Fibroblast of pulmonary artery (primary cell): Measurements from ENCODE around the gene DPM1.

Experiments used
- DNase-seq: peaks from one replicate; pipeline ENCODE4 v3.0.0-alpha.2; 2010; ENCODE audit warnings: low read depth
- H3K4me3 ChIP-seq: replicated peaks from 2 replicates; pipeline ENCODE4 v1.5.1; 2011; ENCODE audit warnings: low read depth, mild to moderate bottlenecking, control low read depth, low read length, moderate library complexity
- CTCF ChIP-seq: IDR thresholded peaks from 2 replicates; pipeline ENCODE4 v1.5.1; 2011; ENCODE audit warnings: mild to moderate bottlenecking, control low read depth, low read length, inconsistent platforms; ENCODE audit errors: missing control alignments

Gene DPM1

DNA sequence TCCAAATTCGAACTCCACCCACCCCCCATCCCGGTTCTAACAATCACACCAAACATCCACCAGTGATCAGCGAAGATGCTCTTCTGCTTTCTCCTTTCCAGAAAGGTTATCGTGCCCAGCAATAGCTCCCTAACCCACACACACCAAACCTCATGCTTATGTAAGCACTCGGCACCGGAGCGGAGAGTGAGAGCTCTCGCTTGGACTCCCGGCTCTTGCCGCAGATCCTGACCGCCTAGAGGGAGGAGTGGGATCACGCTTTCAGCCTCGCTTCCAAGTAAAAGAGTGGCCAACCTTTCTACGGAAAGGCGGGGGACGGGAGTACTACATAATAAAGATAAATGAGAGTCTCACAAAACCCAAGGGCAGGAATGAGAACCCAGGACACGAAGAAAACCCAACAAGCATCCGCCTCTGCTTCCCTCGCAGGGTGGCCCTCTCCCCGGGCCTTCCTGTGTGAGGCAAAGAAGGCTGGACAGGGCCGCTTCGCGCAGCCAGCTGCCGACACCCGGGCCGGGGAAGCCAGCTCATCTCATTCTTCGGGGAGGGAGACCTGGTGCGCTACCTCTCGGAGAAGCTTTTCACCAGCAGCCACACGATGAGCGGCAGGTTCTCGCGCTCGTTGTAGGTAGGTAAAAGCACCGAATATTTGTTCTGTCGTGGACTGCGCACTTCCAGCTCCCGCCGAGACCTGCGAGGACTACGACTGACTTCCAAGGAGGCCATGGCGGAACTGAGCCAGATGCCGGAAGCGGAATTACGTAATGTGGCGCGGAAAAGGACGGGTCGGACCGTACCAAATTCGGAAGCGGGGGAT, at the start of gene DPM1:
Gene DPM1, minus strand, starts transcription at position 735 of the 817 bp plus-strand sequence. Its CDS starts 9 bp downstream, at position 726.
- peak; percentile 94 for DNase-seq

DNA sequence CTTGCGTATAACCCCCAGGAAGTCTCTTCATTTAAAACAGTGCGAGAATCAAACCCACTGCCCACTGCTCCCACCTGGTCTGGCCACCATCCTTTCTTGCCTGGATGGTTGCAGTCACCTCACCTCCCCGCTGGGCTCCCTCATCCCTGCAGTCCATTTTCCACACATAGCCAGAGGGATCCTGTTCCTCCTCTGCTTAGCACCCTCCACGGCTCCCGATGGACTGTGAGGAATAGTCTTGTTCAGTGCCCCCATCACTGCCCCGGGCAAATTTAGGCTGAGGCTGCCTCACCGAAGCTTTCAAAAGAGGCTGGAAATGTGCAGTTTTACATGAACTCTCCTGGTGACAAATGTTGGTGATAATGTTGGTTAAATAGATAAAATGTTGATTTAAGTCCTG, 46.9 kb upstream of the DPM1 start:
- DNase-seq: no peak
- TF ChIP-seq CTCF: no peak
- H3K4me3 ChIP-seq: no peak overlapping the region

More for the DNA sequence above, at the start of gene DPM1:
- H3K4me3 ChIP-seq: peak within 1 kb of the TSS; percentile 93
- TF ChIP-seq CTCF: no peak

DNA sequence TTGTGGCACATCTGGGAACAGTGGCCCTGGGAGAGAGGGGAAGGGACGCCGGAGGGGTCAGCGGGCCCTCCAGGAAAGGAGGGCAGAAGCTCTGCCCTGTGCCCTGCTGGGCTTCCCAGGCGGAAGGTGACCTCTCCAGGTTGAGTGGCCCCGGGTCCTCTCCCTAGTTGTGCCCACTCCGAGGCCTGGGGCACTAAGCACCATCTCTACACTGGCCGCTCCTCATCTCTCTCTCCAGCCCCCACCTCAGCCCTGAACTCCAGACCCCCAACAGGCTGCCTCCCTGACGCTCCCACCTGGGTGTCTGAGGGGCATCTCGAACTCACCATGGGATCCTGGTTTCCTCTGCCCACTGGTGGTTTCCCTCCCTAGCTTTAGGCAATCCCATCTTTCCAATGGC, 46.4 kb upstream of the DPM1 start:
- no peak for DNase-seq
- no peak for TF ChIP-seq CTCF
- no peak overlapping the region for H3K4me3 ChIP-seq

DNA sequence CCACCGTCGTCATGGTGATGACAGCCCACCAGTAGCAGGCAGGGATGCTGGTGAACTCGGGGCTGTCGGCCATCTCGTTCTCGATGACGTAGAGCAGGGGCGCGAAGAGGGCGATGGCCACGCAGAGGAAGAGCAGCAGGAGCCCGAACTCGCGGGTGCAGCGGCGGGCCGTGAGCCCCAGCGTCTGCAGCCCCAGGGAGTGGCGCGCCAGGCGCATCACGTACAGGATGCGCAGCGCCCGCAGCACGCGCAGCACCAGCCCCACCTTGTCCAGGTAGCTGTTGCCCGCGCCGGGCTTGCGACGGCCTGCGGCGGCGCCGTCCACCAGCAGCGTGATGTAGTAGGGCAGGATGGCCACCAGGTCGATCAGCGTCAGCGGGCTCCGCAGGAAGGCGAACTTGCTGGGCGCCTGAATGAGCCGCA, 46.0 kb upstream of the DPM1 start:
- no peak for DNase-seq
- no peak for TF ChIP-seq CTCF
- H3K4me3 ChIP-seq: no peak overlapping the region

GRCh38 chr20:51003753-51004152, 45.4 kb upstream of the DPM1 start:
- TF ChIP-seq CTCF: no peak

DNA sequence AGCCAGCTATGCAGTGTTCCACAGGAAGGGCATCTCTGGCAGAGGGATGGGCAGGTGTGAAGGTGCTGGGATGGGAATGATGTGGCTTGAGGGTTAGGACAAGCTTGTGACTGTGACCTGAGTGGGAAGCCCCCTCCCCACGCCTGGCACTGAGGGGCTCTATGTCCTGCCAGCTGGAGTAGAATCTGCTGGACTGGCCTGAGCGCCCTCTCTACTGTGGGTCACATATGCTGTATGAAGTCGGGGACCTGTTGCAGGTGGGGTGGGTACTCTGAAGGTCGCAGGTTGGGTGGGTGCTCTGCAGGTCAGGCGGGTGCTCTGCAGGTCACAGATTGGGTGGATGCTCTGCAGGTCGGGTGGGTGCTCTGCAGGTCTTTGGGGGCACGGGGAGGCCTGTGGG, 44.3 kb upstream of the DPM1 start:
- DNase-seq: no peak
- no peak for TF ChIP-seq CTCF
- H3K4me3 ChIP-seq: no peak overlapping the region

More at GRCh38 chr20:51003753-51004152, 45.4 kb upstream of the DPM1 start:
- no peak for DNase-seq
- no peak overlapping the region for H3K4me3 ChIP-seq
